Measurements from ENCODE around the gene MUCL3.
"Not testable (repeated sequence)": the region's sequence is repeated elsewhere in the genome, so short reads cannot be mapped to it uniquely, and the experiment has no call there.

The MUCL3 gene

DNA sequence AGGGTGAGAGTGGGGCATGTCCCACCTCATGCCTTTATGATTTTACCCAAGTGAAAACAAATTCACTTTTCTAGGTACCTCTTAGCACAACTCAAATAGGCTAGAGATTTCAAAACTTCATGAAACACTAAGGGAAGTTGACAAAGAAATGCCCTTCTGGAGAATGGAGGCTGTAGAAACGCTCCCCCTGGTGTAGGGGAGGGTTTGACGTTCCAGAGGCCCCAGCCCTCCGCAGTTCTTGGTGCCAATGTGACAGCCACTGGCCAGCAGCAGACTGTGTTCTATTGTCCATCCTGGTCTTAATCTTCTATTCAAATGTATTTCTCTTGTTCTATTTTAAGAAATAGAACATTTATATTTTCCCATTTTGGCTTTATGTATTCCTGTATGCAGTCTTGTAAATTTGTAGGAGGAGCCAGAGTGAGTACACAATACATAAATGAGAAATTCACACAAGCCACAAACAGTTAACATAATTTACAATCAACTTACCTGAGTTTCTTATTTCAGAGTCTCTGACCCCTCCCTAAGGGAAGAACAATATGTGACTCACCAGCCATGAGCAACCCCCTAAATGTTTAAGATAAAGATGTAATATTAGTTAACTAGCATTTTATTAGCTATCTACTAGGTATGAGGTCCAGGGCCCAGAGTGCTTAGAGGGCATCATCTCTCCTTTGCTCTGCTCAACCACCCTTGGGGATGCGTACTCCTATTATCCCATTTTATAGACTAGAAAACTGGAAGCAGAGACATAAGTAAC lies 33.9 kb downstream of the MUCL3 start:
- H3K27ac ChIP-seq, result no peak overlapping the region
- no peak for DNase-seq (ENCODE audit: low read depth, low spot score)

DNA sequence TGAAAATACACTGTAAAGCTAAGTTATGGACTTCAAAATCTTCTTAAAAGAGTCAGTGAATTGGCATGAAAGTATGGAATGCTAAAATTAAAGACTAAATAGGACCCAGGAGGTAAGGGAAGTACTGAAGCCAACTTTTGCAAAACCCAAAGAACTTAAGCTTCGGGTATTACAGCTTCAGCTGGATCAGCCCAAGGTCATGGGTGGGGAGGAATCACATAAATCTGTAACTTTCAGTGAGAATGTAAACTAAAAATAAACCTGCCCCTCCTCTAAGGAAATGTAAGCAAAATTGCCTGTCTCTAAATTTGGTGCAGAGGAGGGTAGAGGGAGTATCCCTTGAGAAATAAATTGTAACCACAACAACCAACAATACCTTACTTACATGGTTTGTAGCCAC lies 38.4 kb downstream of the MUCL3 start:
- DNase-seq (ENCODE audit: low read depth, low spot score), result no peak
- no peak overlapping the region for H3K27ac ChIP-seq

DNA sequence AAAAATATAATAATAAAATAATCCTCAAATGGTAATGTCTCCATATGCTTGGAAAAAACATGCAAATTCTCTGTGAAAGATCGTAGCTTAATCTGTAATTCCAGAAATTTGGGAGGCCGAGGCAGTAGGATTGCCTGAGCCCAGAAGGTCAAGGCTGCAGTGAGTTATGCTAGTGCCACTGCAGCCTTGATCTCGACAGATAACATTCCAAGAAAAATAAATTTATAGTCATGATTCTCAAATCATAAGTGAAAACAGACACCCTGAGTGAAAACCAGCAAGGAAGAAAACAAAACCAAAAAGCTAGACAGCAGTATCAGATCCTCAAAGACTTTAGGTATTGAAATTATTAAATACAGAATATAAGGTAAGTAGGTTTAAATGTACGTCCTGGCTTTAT lies 38.9 kb downstream of the MUCL3 start:
- no peak for DNase-seq (ENCODE audit: low read depth, low spot score)
- no peak overlapping the region for H3K27ac ChIP-seq

DNA sequence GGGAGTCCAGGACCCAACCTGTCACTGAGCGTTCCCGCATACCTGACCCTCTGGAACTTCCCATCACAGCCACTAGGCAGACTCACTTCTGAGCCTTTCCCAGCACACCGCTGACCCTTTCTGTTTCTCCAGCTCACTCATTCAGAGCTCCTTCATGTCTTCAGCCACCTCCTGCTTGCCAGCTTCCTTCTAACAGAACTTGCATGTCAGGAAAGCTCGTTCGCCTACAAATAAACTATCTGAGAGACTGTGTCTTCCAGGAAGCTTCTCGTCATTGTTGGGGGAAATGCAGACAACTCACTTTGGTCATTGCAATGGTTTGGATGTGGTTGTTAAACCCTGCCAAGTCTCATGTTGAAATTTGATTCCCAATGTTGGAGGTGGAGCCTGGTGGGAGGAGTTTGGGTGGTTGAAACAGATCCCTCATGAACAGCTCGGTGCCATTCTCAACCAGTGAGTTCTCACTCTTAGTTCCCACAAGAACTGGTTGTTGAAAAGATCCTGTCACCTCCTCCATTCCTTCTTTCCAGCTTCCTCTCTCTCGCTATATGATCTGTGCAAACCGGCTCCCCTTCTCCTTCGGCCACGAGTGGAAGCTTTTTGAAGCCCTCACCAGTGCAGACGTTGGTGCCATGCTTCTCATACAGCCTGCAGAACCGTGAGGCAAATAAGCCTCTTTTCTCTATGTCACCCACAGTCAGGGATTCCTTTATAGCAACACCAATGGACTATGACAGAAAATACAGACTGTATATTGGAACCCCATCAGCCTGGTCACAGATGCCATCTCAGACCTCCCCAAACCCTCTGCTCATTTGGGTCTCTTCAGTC lies 41.4 kb downstream of the MUCL3 start:
- H3K27ac ChIP-seq, result peak overlapping the region; percentile 14
- DNase-seq (ENCODE audit: low read depth, low spot score), result peak; percentile 33

DNA sequence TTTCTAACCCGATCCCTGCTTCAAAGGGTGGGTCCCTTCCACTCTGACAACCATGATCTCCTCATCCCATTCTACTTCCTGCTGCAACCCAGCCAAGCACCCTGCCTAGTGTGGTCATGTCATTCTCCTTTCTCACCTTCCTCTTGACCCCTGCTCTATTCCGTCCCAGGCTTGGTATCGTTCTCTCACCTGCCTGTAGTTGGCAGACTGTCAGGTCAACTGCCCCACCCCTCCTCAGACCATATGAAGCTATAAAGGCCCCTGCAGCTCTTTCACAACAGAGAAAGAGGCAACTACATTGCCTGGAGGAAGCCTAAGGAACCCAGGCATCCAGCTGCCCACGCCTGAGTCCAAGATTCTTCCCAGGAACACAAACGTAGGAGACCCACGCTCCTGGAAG lies 42.7 kb downstream of the MUCL3 start, which contains the start of gene MUC21:
Gene MUC21, plus strand, starts transcription at position 280 of the 400 bp plus-strand sequence. CDS start 241 bp downstream, outside the sequence.
- peak within 1 kb of the TSS; percentile 14 for H3K27ac ChIP-seq
- DNase-seq (ENCODE audit: low read depth, low spot score), result no peak

DNA sequence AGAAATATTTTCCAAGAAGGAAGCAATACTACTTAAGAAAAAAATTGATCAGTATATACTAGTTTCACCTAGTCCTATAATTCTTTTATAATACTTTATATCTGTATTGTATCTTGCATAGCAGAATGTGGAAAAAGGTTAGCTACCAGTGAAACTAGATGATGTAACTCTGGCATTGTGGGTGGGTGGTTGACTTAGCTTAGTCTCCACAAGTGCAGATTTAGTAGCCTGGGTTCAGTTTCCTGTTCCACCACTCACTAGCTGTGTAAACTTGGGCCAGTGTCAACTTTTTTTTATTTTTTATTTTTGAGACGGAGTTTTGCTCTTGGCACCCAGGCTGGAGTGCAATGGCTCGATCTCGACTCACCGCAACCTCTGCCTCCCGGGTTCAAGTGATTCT lies 44.7 kb downstream of the MUCL3 start:
- peak; percentile 36 for DNase-seq (ENCODE audit: low read depth, low spot score)

DNA sequence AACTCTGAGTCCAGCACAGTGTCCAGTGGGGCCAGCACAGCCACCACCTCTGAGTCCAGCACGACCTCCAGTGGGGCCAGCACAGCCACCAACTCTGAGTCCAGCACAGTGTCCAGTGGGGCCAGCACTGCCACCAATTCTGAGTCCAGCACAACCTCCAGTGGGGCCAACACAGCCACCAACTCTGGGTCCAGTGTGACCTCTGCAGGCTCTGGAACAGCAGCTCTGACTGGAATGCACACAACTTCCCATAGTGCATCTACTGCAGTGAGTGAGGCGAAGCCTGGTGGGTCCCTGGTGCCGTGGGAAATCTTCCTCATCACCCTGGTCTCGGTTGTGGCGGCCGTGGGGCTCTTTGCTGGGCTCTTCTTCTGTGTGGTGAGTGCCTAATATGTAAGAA lies 46.5 kb downstream of the MUCL3 start:
- no peak for DNase-seq (ENCODE audit: low read depth, low spot score)
- no peak overlapping the region for H3K27ac ChIP-seq

More for the DNA sequence above, 44.7 kb downstream of the MUCL3 start:
- H3K27ac ChIP-seq, result no peak overlapping the region

DNA sequence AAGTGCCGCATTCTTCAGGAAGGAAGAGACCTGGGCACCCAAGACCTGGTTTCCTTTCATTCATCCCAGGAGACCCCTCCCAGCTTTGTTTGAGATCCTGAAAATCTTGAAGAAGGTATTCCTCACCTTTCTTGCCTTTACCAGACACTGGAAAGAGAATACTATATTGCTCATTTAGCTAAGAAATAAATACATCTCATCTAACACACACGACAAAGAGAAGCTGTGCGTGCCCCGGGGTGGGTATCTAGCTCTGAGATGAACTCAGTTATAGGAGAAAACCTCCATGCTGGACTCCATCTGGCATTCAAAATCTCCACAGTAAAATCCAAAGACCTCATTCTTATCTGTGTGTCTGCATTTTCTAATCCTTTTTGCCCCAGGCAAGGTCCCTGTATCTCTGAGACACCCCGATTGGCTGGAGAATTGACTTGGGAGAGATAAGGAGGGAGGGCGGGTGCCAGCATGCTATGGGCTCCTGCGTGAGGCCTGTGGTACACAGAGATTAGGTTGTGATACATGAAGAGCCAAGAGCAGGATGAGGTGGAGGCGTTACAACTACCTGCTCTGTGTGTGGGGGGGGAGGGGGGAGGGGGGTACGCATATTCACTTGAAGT lies 47.5 kb downstream of the MUCL3 start:
- DNase-seq (ENCODE audit: low read depth, low spot score), result no peak
- H3K27ac ChIP-seq, result no peak overlapping the region

DNA sequence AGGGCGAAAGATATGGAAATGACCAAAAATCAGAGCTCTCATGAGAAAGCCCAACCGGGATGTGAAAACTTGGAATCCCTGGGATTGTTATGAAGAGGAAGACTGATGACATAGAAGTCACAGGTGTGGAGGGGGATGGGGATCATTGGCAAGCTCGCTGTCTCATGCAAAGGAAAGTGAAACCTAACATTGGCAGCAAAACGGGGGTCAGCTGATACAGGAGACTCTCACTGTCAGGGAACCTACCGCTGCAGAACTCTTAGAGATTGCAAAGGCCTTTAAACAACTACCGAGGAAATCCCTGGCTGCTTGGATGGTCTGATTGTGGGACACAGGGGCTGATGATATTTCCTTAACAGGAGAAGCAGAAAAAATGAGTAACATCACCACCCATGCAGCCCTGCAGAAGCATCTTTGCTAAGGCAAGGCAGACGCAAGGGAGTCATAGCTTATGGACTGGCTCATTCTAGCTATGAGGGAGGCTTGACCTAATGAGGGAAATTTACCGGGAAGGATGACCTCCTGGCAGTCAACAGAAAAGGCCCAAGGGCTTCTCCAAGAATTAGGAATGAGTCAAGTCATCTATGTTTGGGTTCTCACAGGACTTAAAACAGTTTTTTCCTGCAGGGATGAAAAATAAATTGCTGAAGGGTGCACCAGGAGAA lies 49.8 kb downstream of the MUCL3 start:
- DNase-seq (ENCODE audit: low read depth, low spot score), result no peak
- no peak overlapping the region for H3K27ac ChIP-seq

DNA sequence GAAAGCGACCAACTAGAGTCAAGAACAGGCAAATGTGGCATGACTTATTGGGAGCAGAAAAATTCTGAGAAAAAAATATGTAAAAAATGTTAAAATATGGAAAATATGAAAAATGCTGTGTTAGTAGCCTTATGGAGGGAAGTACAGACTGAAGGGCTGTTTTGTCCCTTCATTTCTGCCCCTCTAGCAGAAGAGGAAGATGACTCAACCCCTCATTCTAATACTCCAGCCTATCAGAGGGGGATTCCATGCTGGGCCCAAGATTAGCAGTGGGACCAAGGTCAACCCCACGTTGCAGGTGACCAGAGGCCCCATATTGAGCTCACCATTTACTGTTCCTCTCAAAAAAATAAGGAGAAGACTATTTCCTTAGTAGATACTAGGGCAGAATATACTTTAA lies 51.1 kb downstream of the MUCL3 start:
- DNase-seq (ENCODE audit: low read depth, low spot score), result no peak
- H3K27ac ChIP-seq, result no peak overlapping the region

DNA sequence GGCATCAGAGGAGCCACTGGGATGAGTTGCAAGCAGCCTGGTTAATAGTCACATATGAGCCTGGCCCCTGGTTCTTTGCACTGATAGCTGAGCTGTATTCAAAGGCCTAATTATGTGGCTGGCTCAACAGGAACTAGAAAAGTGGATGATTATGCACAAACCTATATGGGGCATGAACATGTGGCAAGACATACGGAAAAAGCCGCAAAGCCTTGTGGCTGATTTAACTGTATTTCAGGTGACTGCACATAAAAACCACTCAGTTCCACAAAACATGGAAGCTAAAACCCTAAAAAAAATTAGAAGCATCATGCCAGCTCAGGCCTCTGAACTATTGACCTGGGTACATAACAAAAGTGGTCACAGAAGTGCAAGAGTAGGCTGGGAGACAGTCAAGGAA lies 56.5 kb downstream of the MUCL3 start:
- H3K27ac ChIP-seq, result no peak overlapping the region
- no peak for DNase-seq (ENCODE audit: low read depth, low spot score)

DNA sequence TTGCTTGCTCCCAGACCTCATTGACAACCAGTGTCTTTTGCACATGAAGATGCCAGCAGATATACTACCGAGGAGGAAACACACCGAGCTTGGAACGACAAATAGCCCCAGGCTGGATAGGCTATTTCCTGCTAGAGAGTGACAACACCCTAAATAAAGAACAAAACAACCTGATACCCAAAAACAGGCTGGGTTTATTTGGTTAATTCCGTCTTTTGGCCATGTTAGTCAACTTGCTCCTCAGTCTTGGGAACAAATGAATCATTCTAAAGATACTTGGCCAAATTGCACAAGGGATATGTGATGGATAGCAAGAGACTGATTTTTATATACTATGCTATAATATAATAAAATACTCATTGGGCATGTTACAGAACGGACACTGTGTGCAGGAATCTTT lies 58.0 kb downstream of the MUCL3 start:
- peak overlapping the region; percentile 29 for H3K27ac ChIP-seq
- DNase-seq (ENCODE audit: low read depth, low spot score), result peak; percentile 48

DNA sequence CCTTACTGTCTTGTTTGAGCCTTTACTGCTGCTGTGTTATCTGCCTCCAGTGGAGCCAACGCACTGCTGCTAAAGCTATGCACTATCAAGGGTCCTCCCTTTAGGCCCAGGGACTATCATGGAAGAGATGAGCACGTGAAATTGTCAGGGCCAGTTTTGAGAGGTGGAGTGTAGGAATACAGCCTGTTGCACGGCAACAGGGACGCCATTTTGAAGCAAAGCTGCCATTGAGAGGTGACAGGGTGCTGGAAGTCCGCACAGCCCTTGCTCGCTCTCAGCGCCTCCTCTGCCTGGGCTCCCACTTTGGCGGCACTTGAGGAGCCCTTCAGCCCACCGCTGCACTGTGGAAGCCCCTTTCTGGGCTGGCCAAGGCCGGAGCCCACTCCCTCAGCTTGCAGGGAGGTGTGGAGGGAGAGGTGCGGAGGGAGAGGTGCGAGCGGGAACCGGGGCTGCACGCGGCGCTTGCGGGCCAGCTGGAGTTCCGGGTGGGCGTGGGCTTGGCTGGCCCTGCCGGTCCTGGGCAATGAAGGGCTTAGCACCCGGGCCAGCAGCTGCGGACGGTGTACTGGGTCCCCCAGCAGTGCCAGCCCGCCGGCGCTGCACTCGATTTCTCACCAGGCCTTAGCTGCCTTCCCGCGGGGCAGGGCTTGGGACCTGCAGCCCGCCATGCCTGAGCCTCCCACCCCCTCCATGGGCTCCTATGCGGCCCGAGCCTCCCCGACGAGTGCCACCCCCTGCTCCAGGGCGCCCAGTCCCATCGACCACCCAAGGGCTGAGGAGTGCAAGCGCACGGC lies 59.5 kb downstream of the MUCL3 start:
- not testable (repeated sequence) for H3K27ac ChIP-seq

DNA sequence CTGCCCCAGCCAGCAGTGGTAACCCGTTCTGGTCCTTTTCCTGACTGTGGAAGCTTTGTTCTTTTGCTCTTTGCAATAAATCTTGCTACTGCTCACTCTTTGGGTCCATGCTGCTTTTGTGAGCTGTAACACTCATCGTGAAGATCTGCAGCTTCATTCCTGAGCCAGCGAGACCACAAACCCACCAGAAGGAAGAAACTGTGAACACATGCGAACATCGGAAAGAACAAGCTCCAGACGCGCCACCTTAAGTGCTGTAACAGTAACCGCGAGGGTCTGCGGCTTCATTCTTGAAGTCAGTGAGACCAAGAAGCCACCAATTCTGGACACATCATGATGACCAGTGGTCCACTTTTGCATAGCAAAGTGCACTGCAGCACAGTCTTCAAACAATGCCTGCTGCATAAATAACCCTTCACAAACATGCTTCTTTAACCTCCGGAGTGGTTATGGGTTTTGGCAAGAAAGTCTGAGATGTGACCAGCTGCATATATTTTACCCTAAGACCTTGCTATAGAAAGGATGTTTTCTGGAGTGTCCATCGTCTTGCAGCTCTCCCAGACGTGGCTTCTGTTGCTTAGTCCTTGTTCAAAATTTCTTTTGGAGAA lies 60.6 kb downstream of the MUCL3 start:
- no peak for DNase-seq (ENCODE audit: low read depth, low spot score)
- no peak overlapping the region for H3K27ac ChIP-seq

More for the DNA sequence above, 59.5 kb downstream of the MUCL3 start:
- not testable (repeated sequence) for DNase-seq (ENCODE audit: low read depth, low spot score)

DNA sequence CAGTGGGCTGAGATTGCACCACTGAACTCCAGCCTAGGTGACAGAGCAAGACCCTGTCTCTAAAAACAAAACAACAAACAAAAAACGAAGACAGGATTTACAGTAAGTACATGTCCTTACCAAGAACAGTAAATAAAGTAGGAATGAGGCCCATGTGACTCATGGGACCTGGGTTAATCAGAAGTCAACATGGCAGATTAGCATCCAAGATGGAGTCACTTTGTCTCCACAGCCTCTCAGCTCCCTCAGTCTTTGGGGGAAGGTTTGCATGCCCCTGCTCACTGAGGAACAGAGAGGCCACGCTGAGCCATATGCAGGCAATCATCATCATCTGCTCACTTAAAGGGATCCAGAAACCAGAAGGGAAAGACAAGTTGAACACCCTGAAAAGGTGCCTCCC lies 61.7 kb downstream of the MUCL3 start:
- H3K27ac ChIP-seq, result no peak overlapping the region

More for the DNA sequence above, 61.7 kb downstream of the MUCL3 start:
- no peak for DNase-seq (ENCODE audit: low read depth, low spot score)
